ENCODE results near the gene KCNMB2.

GRCh38 chr3:178787960-178788359 lies 251.7 kb downstream of the KCNMB2 start:
- TF ChIP-seq GATA3 (IDR thresholded peaks at IDR 0.05; ENCODE audit: low read depth, low read length) (no peak), GATA2 (IDR thresholded peaks at IDR 0.05; ENCODE audit: low read depth, low read length) (no peak)

All from SH-SY5Y (cell line).